Inflammatory macrophage treated with lipopolysaccharide for 1 hour (primary cell): Measurements from ENCODE around the gene ZNF616.
"Not testable (repeated sequence)": the region's sequence is repeated elsewhere in the genome, so short reads cannot be mapped to it uniquely, and the experiment has no call there.

Source experiments
- DNase-seq, 2 donors: peaks; one replicate each; pipeline ENCODE4 v3.0.0-alpha.2; 2020 to 2022

ZNF616 gene

GRCh38 chr19:52102782-52103181 lies 37.0 kb downstream of the ZNF616 start:
- no peak for DNase-seq

- no peak for DNase-seq
Observed at GRCh38 chr19:52101866-52102562, 37.7 kb downstream of the ZNF616 start.

GRCh38 chr19:52099497-52100138 lies 40.1 kb downstream of the ZNF616 start:
- no peak for DNase-seq

GRCh38 chr19:52096416-52096815 lies 43.3 kb downstream of the ZNF616 start:
- not testable (repeated sequence) for DNase-seq

- DNase-seq = peak; percentile 83 to 90
Observed at GRCh38 chr19:52095172-52096014, 44.3 kb downstream of the ZNF616 start, which contains the start of gene ZNF841. TSS of gene ZNF841 (minus strand) at chr19:52095765. CDS start at chr19:52084801, 10,964 bp downstream.

GRCh38 chr19:52094526-52095130 lies 45.1 kb downstream of the ZNF616 start:
- DNase-seq = no peak

- DNase-seq = peak; percentile 3 to 16
Observed at GRCh38 chr19:52086481-52086880, 53.3 kb downstream of the ZNF616 start.

GRCh38 chr19:52070496-52070895 lies 69.2 kb downstream of the ZNF616 start:
- no peak for DNase-seq

- no peak for DNase-seq
Observed at GRCh38 chr19:52069653-52070052, 70.1 kb downstream of the ZNF616 start.

- DNase-seq = no peak
Observed at GRCh38 chr19:52066258-52066863, 73.4 kb downstream of the ZNF616 start.

GRCh38 chr19:52065399-52065798 lies 74.3 kb downstream of the ZNF616 start:
- DNase-seq = no peak
